Measurements from ENCODE around the gene TIMM22.

Gene TIMM22

GRCh38 chr17:1022278-1023024 is 25.5 kb downstream of the TIMM22 start:
- DNase-seq = no peak

- DNase-seq = no peak
Observed at GRCh38 chr17:1024076-1024475, 27.1 kb downstream of the TIMM22 start.

- no peak for DNase-seq
Observed at GRCh38 chr17:1025733-1026598, 29.0 kb downstream of the TIMM22 start.

- DNase-seq = no peak
Observed at GRCh38 chr17:1026599-1026975, 29.7 kb downstream of the TIMM22 start.

GRCh38 chr17:1027044-1027443 is 30.1 kb downstream of the TIMM22 start:
- DNase-seq = no peak

GRCh38 chr17:1029196-1029921 is 32.4 kb downstream of the TIMM22 start:
- DNase-seq = no peak

- no peak for DNase-seq
Observed at GRCh38 chr17:1029922-1030644, 33.2 kb downstream of the TIMM22 start.

- no peak for DNase-seq
Observed at GRCh38 chr17:1030684-1031532, 34.0 kb downstream of the TIMM22 start.

- no peak for DNase-seq
Observed at GRCh38 chr17:1031711-1032110, 34.8 kb downstream of the TIMM22 start.

- DNase-seq = no peak
Observed at GRCh38 chr17:1032391-1032790, 35.5 kb downstream of the TIMM22 start.

GRCh38 chr17:1033503-1033902 is 36.6 kb downstream of the TIMM22 start:
- no peak for DNase-seq

- DNase-seq = no peak
Observed at GRCh38 chr17:1034652-1035210, 37.8 kb downstream of the TIMM22 start.

GRCh38 chr17:1035546-1036170 is 38.7 kb downstream of the TIMM22 start:
- DNase-seq = no peak

GRCh38 chr17:1036171-1036844 is 39.4 kb downstream of the TIMM22 start:
- DNase-seq = no peak

GRCh38 chr17:1036845-1037237 is 39.9 kb downstream of the TIMM22 start:
- DNase-seq = no peak

GRCh38 chr17:1037238-1037879 is 40.4 kb downstream of the TIMM22 start:
- no peak for DNase-seq

- DNase-seq = no peak
Observed at GRCh38 chr17:1038459-1039122, 41.7 kb downstream of the TIMM22 start.

- DNase-seq = no peak
Observed at GRCh38 chr17:1039123-1039507, 42.2 kb downstream of the TIMM22 start.

- no peak for DNase-seq
Observed at GRCh38 chr17:1039511-1040215, 42.7 kb downstream of the TIMM22 start.
